Measurements from ENCODE around the gene SYNPR.

The SYNPR gene

DNA sequence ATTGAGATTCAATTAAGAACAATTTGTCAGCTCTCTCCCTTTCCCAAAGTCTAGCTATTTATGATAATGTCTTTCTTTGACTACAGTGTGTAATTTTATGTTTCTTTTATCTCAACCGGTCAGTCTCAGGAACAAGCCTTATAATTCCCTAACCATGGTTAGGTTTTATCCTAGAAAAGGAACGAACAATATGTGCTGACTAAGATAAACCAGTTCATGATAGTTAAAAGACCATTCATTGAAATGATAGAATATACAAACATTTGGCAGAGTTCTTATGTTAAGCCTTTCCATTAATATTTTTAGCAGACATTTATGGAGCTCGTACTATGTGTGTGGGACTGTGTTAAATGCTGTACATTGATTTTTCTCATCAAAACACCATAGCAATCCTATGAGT lies 106.3 kb downstream of the SYNPR start:
- DNase-seq (ENCODE audit: low spot score) = no peak

DNA sequence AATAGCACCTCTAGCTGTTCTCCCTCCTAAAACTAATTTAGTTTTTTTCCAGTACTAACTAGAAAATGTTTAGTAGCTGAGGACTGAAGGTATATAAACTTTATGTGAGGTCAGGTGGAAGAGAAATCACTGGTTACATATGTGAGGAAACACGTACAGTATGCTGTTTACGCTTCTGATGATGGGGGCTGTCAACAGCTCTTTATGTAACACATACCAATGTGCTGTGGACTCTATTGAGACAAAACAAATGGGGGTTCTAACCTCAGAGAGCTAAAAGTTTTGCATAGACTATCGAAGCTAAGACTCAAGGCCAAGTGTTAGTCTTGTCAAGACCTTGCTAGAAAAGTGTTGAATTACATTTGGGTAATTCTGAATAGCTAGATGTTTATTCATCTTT lies 107.5 kb downstream of the SYNPR start:
- no peak for DNase-seq (ENCODE audit: low spot score)

DNA sequence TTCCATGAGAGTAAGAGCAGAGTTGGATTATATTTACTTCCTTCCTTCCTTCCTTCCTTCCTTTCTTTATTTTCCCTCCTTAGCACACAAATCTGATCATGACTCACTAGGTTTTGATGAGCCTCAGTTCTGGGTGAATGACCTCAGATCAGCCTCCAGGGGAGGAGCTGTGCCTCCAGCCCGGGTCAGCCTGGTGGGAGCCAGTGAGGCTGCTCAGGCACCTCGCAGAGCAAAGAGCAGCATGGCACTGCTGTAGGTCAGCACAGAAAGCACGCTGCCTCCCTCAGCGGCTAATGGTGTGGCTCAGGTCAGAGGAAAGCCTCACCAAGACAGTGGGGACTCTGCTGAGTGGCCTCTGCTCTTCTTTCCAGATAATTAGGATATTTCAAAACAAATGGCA lies 108.5 kb downstream of the SYNPR start:
- no peak for DNase-seq (ENCODE audit: low spot score)

DNA sequence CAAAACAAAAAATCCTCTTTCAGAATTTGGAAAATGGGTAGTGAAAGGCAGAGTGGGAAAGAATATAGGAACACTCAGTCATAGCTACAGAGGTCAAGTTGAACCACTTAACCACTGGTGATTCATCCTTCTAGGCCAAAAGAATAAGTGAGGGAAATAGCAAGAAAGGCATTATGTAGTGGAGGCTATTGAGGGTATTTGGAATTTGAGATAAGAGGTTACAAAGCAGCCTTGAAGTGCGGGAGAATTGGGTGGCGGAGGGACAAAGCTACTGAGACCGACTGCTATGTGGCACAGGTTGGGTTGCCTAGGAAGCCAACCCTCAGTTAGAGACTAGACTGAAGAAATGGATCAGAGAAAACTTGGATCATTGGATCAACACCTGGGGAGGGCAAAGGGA lies 109.5 kb downstream of the SYNPR start:
- DNase-seq (ENCODE audit: low spot score) = no peak

DNA sequence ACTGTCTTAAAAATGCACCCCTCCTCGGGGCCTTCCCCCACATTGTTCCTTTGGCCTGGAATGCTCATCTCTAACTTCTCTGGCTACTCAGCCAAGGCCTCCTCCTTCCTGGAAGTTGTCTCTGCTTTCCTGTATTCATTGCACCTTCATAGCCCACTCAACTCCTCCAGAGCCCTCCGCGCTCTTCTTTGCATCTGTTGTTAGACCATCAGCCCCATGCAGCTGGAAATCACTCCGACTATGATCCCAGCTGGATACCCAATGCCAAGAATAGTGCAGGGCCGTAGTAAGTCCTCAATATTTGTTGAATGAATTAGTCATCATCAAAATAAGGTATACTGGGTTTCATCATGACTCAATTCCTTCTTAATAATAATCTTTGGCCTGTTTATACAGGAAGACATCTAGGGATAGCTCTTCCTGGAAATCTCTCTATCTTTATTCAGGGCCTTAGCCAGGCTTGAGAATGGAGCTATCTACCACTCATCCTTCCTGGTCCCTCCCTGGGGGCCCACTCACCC lies 112.7 kb downstream of the SYNPR start:
- DNase-seq (ENCODE audit: low spot score) = no peak

DNA sequence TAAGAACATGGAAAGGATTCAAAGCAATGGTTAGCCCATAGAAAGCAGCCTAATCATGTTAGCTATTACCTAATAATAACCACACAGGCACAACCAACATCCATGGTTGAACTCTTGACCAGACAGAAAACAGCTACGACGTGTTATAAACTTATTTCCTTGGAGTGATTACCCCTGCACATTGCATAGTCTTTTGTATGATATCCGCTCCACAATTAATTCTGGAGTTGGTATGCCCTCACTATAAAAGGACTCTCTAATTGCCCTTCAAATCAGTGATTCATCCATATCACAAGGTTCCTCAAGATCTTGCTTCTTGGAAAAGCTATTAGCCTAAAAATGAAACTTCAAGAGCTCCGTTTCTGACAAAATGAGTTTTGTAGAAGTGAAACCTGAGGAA lies 117.9 kb downstream of the SYNPR start:
- DNase-seq (ENCODE audit: low spot score) = no peak

DNA sequence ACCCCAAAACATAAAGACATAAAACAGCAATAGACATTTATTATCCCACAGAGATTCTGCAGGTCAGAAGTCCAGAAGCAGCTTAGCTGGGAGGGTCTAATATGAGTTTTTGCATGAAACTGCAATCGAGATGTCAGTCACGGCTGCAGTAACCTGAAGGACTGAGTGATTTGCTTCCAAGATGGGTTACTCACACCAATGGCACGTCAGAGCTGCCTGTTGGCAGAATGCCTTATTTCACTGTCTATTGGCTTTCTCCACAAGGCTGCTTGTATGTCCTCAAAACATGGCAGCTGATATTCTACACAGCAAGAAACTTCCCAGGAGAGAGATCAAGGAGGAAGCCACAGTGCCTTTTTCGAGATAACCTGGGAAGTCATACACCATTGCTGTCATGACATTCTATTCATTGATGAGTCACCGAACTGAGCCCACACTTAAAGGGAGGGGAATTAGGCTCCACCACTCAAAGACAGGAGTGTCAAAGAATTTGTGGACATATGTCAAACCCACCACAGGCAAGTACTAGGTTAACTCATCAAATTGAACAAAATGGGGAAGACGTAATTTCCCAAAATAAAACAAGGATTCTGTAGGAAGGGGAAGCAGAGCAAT lies 122.2 kb downstream of the SYNPR start:
- no peak for DNase-seq (ENCODE audit: low spot score)

DNA sequence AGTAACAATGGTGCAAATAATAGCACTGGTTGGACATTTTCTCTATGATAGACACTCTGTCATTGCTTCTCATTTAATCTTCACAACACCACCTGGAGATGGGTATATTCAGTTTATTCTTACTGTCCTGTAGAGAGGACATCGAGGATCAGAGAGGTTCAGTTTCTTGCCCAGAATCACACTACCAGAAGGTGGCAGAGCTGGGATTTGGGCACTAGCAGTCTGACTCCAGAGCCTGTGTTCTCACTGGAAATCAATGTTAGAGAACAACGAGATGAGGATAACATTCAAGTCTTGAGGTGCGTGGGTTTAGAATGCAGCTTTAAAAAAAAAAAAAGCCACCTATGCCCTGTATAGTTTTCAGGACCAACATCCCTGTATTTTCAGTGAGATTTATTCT lies 127.8 kb downstream of the SYNPR start:
- no peak for DNase-seq (ENCODE audit: low spot score)

DNA sequence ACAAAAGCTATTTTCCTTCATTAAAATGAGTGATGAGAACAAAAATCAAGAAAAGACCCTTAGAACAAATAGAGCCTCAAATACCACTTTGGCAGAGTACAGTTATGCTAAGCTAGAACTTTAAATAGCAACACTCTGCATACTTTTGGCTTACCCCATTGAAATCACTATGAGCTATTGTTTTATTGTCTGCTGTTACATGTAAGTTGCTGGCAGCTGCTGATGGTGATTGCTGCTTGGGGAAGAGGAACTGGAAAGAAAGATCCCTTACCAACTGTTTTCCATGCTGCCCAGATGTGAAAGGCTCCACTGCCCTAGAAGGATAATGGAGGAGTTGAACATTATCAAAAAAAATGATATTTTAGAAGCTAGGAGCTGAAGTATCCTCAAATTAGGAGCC lies 135.4 kb downstream of the SYNPR start:
- DNase-seq (ENCODE audit: low spot score) = no peak

DNA sequence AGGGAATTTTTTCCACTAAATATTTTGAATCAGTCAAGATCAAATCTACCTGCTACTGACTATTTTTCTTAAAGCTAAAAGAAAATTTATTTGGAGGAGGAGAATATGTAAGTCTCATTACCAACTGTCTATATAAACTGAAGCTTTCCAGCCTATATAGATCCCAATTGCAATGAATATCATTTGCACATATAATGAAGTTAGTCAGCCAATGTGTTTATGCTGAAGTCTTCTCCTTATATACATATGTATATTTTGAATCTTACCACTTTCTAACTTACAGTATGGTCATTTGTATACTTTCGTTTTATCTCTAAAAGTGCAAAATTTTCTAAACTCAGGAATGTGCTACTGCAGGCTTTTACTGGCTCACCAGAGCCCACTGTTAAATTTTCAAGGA lies 136.5 kb downstream of the SYNPR start:
- DNase-seq (ENCODE audit: low spot score) = no peak

DNA sequence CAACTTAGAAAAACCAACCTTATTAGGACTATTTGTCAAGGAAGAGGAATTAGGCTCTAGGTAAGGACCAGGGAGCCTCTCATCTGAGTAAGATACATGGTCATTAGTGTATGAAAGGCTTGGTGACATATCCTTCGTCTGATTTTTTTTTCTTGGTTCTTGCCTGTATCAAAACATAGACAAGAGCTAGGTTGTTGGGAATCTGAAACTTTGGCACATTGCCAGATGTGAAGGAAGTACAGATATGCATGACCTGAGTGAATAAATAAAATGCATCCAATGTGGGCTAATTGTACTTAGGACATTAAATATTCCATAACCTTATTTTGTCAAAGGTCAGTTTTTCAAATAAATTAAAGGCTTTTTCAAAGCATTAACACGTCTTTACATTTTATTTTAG lies 151.8 kb downstream of the SYNPR start:
- no peak for DNase-seq (ENCODE audit: low spot score)

DNA sequence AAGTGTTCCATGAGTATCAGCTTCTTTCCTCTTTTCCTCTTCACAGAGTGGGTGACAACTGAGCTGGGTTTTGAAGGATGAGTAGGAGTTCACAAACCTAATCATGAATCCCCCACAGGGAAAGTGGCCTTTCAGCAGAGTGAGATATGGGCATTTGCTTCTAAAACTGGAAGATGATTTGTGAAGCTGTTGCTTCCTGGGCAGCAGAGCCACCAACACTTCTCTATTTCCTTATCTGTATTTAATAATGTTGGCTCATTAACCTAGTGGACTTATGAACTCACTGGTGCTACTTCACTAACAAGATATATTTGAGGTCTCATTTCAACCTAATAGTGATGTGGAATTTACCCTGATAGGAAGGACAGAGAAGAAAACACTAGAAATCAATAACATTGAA lies 152.8 kb downstream of the SYNPR start:
- no peak for DNase-seq (ENCODE audit: low spot score)

DNA sequence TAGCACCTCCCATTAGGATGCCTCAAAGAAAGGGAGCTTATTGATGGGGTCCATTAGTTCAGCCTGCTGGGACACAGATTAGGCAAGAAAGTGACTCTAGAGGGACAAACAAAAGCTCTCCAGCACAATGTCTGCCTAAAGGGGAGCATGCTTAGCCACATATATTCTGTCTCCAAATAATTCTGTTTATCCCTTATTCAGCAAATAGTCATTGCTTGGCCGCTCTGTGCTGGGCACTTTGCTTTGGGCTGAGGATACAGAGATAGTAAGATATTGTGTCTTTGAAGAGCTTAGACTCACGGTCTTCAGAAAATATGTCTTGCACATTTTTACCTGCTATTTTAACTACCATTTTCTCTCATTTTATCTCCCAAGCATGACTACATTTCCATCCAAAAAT lies 159.8 kb downstream of the SYNPR start:
- DNase-seq (ENCODE audit: low spot score) = no peak

DNA sequence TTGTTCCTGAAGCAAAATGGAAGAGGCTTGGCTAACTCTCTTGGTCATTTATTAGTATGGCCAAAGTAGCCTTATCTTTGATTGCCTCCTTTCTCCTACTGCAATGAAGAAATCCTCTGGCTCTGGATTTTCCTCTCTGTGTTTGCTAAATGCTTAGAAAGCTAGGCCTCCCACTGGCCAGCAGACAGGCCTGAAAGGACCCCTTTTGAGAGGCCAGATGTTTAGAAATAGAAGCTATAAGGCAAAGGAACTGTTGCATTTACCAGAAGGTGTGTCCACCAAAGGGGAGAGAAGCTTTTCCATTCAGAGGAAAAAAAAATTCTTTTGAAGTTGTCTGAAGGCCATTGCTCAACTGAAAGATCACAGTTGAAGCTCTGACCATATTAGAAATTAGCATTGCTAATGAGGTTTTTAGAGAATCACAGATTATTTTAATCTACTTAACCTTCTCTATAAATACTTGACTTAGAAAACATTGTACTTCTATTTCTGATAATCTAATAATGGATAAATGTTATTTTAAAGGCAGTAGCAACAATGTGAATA lies 160.8 kb downstream of the SYNPR start:
- no peak for DNase-seq (ENCODE audit: low spot score)

DNA sequence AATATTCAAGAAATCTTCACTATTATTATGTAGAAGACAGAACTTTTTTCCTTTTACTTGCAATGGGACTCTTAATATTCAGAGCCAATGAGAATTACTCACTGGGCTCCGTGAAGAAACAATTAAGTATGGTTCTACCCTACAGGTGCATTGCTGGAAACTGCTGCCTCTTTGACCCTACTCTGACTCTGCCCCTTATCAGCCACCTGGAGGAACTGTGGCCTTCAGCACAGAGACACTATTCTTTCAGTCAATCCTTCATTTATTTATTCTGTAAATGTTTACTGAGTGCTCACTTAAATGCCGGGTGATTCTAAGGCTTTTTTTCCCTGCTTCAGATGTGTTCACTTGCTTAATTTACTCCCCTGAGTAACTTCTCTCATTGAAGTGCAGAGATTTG lies 163.2 kb downstream of the SYNPR start:
- DNase-seq (ENCODE audit: low spot score) = no peak

DNA sequence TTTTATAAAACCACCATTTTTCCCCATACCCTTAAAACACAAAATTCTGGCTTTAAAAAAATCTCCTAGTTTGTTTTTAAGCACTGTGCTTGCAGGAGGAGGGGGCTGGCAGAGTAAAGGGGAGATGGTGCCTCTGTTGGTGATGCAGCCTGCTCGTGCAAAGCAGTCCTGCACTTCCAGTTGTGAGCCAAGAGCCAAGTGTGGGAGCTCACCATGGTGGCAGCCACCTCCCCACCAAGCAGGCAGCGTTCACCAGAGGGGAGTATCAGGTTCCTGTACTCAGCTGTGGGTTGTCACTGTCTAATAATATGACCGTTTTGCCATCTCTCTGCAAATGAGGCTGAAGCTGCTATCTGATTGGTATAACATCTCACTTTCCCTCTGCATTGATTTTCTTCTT lies 164.8 kb downstream of the SYNPR start:
- no peak for DNase-seq (ENCODE audit: low spot score)

DNA sequence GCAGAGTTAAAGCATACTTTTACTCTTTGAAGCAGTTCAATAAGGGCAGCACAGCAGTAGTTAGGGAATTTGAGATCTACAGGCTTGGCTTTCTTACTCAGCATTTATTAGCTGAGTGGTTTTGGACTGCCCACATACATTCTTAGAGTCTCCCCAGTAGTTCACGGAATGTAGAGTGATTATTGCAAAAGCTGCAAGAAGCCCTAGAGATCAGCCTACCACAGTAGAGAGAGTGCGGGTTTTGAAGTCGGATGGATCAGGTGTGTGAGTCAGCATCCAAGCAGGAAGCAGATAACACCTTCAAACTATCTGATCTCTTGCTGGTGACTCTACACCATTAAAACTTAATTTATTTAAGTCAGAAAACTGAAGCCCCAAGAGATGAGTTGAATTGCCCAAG lies 171.9 kb downstream of the SYNPR start:
- DNase-seq (ENCODE audit: low spot score) = no peak

DNA sequence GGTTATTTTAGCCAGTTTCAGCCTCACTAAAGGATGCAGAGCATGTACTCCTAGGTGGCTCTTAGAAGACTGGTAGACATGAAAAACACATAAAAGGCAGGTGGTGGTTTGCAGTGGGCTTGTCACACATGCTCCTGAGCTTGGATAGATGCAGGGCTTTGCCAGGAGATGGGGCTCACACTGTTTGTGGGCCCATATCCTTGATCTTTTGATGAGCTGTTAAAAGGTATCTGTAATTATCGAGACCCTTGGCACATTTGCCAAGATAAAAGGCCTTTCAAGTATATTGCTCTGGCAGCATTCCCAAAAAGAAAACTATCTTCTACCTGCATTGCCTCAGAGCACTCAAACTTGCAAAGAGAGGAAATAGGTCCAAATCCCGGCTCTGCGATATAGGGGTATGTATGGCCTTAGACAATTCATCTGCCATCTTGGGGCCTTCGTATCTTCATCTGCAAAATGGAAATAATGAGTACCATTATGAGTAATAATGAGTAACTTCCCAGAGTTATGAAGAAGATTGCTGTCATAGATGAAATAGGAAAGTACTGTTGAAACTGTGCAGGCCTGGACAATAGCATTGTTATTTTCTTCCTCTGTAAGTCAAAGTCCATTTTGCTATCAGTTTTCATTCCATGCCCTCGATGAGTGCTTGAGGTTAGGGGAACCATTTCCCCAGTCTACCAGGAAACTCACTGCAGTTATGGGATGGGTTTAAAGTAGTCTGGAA lies 172.7 kb downstream of the SYNPR start:
- no peak for DNase-seq (ENCODE audit: low spot score)

DNA sequence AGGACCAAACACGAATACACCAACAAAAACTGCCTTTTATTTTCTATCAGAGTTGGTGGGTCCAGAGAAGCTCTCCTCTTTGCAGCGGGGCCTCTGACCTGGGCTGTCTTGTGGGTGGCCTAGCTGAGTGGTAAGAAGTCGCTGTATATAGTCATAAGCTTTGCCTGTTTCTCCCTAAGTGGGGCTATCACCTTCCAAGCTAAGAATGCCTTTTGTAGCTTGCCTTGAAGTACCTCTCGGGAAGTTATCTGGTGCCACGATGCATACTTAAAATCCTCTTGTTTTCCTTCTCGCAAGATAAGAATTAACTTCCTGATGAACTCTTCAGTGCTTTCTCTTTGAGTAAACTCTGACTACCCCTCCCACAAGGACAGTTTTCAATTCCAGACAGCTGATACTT lies 178.8 kb downstream of the SYNPR start:
- DNase-seq (ENCODE audit: low spot score) = no peak

DNA sequence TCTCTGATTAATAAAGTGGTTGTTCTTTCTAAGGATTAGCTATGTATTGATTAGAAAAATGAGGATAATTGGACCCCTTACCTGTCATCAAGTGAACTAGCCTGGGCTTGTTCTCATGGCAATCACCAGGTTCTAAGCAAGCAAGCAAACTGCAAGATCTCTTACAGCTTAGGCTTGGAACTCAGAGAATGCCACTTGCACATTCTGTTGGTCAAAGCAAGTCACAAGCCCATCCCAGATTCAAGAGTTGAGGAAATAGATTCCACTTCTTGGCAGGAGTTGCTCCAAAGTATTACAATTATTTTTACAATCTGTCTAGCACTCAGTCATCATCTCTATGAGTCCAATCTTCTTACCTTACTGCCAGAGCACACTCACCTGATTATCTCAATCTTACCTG lies 180.3 kb downstream of the SYNPR start:
- DNase-seq (ENCODE audit: low spot score) = no peak

DNA sequence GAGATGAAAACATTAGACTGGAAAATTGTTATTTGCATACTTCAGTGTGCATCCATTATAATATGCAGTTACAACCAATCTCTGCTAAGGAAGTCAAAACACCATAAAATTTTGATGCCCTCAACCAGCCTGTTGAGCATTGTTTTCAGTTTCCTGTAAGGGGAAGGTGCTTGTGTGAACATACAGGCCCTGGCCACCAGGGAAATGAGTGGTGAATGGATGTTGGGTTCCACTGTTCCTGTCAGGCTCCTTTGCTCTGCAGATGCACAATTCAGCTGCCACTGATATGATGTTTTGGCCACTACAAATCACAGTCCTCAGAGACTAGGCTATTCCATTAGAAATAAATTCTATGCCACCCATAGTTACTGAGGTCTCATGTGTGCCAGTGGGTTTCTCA lies 184.6 kb downstream of the SYNPR start:
- no peak for DNase-seq (ENCODE audit: low spot score)

DNA sequence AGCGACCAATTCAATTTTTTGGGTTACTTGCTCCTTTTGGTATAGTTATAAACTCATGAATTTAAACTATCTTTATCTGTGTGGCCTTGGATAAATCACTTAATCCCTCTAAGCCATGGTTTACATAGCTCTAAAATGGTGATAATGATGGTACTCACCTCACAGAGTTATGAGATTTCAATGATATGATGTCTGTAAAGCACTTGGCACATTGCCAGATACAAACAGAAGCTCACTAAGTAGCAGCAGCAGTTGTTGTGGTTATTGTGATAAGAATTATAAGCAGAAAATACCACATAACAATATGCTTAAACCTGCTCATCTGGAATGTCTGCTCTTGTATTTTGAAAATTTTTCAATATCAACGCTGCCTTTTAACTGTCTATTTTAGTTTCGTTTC lies 189.3 kb downstream of the SYNPR start:
- no peak for DNase-seq (ENCODE audit: low spot score)

DNA sequence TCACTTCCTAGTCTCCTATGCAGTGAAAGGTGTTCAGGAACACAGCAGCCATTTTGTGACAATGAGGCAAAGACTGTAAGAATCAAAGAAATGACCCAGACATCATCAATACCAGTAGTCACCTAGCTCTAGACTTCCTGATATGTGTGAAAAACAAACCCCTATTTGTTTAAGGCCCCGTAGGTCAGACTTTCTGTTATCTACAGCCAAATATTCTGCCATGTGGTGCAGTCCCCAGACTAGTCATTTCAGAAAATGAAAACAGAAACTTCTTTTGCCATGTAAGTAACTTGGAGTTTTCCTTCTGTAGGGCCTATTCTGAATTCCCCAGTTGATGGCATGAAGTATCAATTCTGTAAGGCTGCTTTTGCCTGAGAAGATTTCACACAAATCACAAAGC lies 192.6 kb downstream of the SYNPR start:
- no peak for DNase-seq (ENCODE audit: low spot score)

DNA sequence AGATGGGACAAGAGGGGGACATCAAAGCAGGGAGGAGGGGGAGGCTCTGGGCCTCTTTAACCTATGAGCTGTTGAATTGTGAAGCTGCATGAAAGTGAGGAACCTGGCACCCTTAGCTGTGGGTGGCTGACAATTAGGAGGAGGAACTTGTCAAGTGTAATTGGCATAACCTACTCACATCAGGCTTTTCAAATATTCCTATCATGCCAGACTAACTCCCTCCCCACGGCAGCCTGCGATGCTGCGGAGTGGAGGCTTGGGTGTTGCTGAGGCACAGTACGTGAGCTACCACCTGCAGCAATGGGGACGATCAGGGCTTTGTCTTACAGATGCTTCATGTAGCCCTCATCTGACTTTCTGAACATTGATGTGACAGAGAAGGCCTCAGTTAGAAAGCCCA lies 193.7 kb downstream of the SYNPR start:
- no peak for DNase-seq (ENCODE audit: low spot score)
